H1 (cell line): Measurements from ENCODE around the gene KLF6.

Experiments
- CEBPB ChIP-seq: IDR thresholded peaks from 2 replicates; pipeline ENCODE4 v1.6.1; 2012; ENCODE audit warnings: low read depth, low read length
- CTCF ChIP-seq, 3 experiments: IDR thresholded peaks; 1 replicate in 2 of 3; 2 replicates in 1 of 3; pipeline versions ENCODE4 v1.5.1 to v1.6.1; 2011; ENCODE audit warnings: low read length in 3 of 3, mild to moderate bottlenecking in 3 of 3, inconsistent platforms in 2 of 3, low read depth in 1 of 3, moderate library complexity in 1 of 3; ENCODE audit not compliant: insufficient read depth in 1 of 3; ENCODE audit errors: control extremely low read depth in 1 of 3
- MAX ChIP-seq: IDR thresholded peaks from 2 replicates; pipeline ENCODE4 v1.6.1; 2012; ENCODE audit warnings: inconsistent platforms
- POLR2AphosphoS5 ChIP-seq: IDR thresholded peaks from 2 replicates; pipeline ENCODE4 v1.6.1; 2011; ENCODE audit warnings: low read depth, low read length
- RBBP5 ChIP-seq: IDR thresholded peaks from 2 replicates; pipeline ENCODE4 v1.7.1; 2012; ENCODE audit warnings: low read depth, mild to moderate bottlenecking, inconsistent platforms, low read length, moderate library complexity, borderline replicate concordance
- SIX5 ChIP-seq: IDR thresholded peaks from 2 replicates; pipeline ENCODE4 v1.6.1; 2011; ENCODE audit warnings: mild to moderate bottlenecking, low read depth, low read length
- YY1 ChIP-seq: IDR thresholded peaks from 2 replicates; pipeline ENCODE4 v1.6.1; 2011; ENCODE audit warnings: low read depth, mild to moderate bottlenecking, low read length

GRCh38 chr10:3766046-3766756 is 18.8 kb downstream of the KLF6 start:
- TF ChIP-seq CTCF (IDR thresholded peaks at IDR 0.05; ENCODE audit: control extremely low read depth in 1 of 3, insufficient read depth in 1 of 3, low read depth in 1 of 3, low read length in 3 of 3) (no peak), SIX5 (no peak), CEBPB (no peak), YY1 (no peak), POLR2AphosphoS5 (no peak), RBBP5 (no peak), MAX (no peak)
